ACC112 (cell line): Measurements from ENCODE around the gene POMGNT2.
"Not testable (repeated sequence)": the region's sequence is repeated elsewhere in the genome, so short reads cannot be mapped to it uniquely, and the experiment has no call there.

Source experiments
- H2AFZ ChIP-seq: fragments of 200-600 bp; sonication (generic); one replicate; pipeline ENCODE4 v1.6.0; 2017; ENCODE audit warnings: antibody characterized with exemption, low read length; ENCODE audit not compliant: unreplicated experiment
- H3K27ac ChIP-seq: fragments of 200-600 bp; sonication (generic); 2 replicates; pipeline ENCODE4 v1.5.1; 2014; ENCODE audit warnings: low read depth, mild to moderate bottlenecking, antibody characterized with exemption, low read length, moderate library complexity
- H3K27me3 ChIP-seq: fragments of 200-600 bp; sonication (generic); 2 replicates; pipeline ENCODE4 v1.6.1; 2014; ENCODE audit warnings: mild to moderate bottlenecking, antibody characterized with exemption, low read length, moderate library complexity, mixed read lengths; ENCODE audit not compliant: insufficient read depth
- H3K36me3 ChIP-seq: fragments of 200-600 bp; sonication (generic); 2 replicates; pipeline ENCODE4 v1.6.1; 2016; ENCODE audit warnings: mild to moderate bottlenecking, antibody characterized with exemption, low read length, moderate library complexity, mixed read lengths; ENCODE audit not compliant: insufficient read depth
- H3K4me1 ChIP-seq: fragments of 200-600 bp; sonication (generic); one replicate; pipeline ENCODE4 v1.6.1; 2016; ENCODE audit warnings: low read length, mixed read lengths; ENCODE audit not compliant: insufficient read depth, unreplicated experiment, control insufficient read depth
- H3K4me3 ChIP-seq: fragments of 200-600 bp; sonication (generic); 2 replicates; pipeline ENCODE4 v1.5.1; 2014; ENCODE audit warnings: mild to moderate bottlenecking, low read depth, low read length
- H3K79me2 ChIP-seq: fragments of 200-600 bp; sonication (generic); one replicate; pipeline ENCODE4 v1.6.0; 2016; ENCODE audit warnings: low read length; ENCODE audit not compliant: control insufficient read depth, unreplicated experiment, insufficient read depth

Gene POMGNT2

GRCh38 chr3:43062040-43062563 is 43.8 kb downstream of the POMGNT2 start:
- H2AFZ ChIP-seq, result no peak overlapping the region

GRCh38 chr3:43061101-43061895 is 44.6 kb downstream of the POMGNT2 start:
- Histone ChIP-seq H2AFZ (no peak overlapping the region), H3K79me2 (no peaks in the 10 kb centered on the region), H3K36me3 (no peaks in the 10 kb centered on the region), H3K27ac (no peak overlapping the region), H3K4me1 (no peaks in the 10 kb centered on the region), H3K4me3 (no peak overlapping the region), H3K27me3 (peaks cover 13% of the 10 kb centered on the region)

More at GRCh38 chr3:43062040-43062563, 43.8 kb downstream of the POMGNT2 start:
- H3K27me3 ChIP-seq, result peaks cover 13% of the 10 kb centered on the region
- H3K4me1 ChIP-seq, result no peaks in the 10 kb centered on the region
- no peaks in the 10 kb centered on the region for H3K36me3 ChIP-seq
- no peaks in the 10 kb centered on the region for H3K79me2 ChIP-seq
- H3K4me3 ChIP-seq, result no peak overlapping the region
- H3K27ac ChIP-seq, result no peak overlapping the region

- Histone ChIP-seq H2AFZ (no peak overlapping the region), H3K27me3 (peaks cover 28% of the 10 kb centered on the region), H3K36me3 (no peaks in the 10 kb centered on the region), H3K4me1 (no peaks in the 10 kb centered on the region), H3K27ac (no peak overlapping the region), H3K79me2 (no peaks in the 10 kb centered on the region), H3K4me3 (no peak overlapping the region)
Measured at GRCh38 chr3:43059456-43059855, 46.4 kb downstream of the POMGNT2 start.

GRCh38 chr3:43055806-43056770 is 49.8 kb downstream of the POMGNT2 start:
- no peaks in the 10 kb centered on the region for H3K4me1 ChIP-seq
- H3K36me3 ChIP-seq, result no peaks in the 10 kb centered on the region
- H3K4me3 ChIP-seq, result no peak overlapping the region
- no peaks in the 10 kb centered on the region for H3K79me2 ChIP-seq
- no peak overlapping the region for H2AFZ ChIP-seq
- peaks cover 44% of the 10 kb centered on the region for H3K27me3 ChIP-seq
- no peak overlapping the region for H3K27ac ChIP-seq

- Histone ChIP-seq H3K4me3 (no peak overlapping the region), H3K79me2 (no peaks in the 10 kb centered on the region), H3K27me3 (peaks cover 47% of the 10 kb centered on the region), H3K36me3 (no peaks in the 10 kb centered on the region), H3K4me1 (no peaks in the 10 kb centered on the region), H3K27ac (no peak overlapping the region), H2AFZ (no peak overlapping the region)
Measured at GRCh38 chr3:43055393-43055792, 50.5 kb downstream of the POMGNT2 start.

- Histone ChIP-seq H3K4me3 (no peak overlapping the region), H3K79me2 (no peaks in the 10 kb centered on the region), H3K27me3 (peaks cover 51% of the 10 kb centered on the region), H2AFZ (no peak overlapping the region), H3K27ac (no peak overlapping the region), H3K4me1 (no peaks in the 10 kb centered on the region), H3K36me3 (no peaks in the 10 kb centered on the region)
Measured at GRCh38 chr3:43054754-43055153, 51.1 kb downstream of the POMGNT2 start.

GRCh38 chr3:43053291-43053690 is 52.6 kb downstream of the POMGNT2 start:
- H3K36me3 ChIP-seq, result no peaks in the 10 kb centered on the region
- H3K79me2 ChIP-seq, result no peaks in the 10 kb centered on the region
- no peak overlapping the region for H3K27ac ChIP-seq
- peaks cover 51% of the 10 kb centered on the region for H3K27me3 ChIP-seq
- no peak overlapping the region for H3K4me3 ChIP-seq
- H3K4me1 ChIP-seq, result no peaks in the 10 kb centered on the region
- no peak overlapping the region for H2AFZ ChIP-seq

- Histone ChIP-seq H2AFZ (no peak overlapping the region), H3K27ac (no peak overlapping the region), H3K4me1 (no peaks in the 10 kb centered on the region), H3K27me3 (peaks cover 22% of the 10 kb centered on the region), H3K36me3 (no peaks in the 10 kb centered on the region), H3K79me2 (no peaks in the 10 kb centered on the region), H3K4me3 (no peak overlapping the region)
Measured at GRCh38 chr3:43048470-43048869, 57.4 kb downstream of the POMGNT2 start.

GRCh38 chr3:43046583-43046982 is 59.3 kb downstream of the POMGNT2 start:
- Histone ChIP-seq H3K36me3 (no peaks in the 10 kb centered on the region), H2AFZ (no peak overlapping the region), H3K79me2 (no peaks in the 10 kb centered on the region), H3K27me3 (peaks cover 7% of the 10 kb centered on the region; the same call in 1 of the 2 replicates), H3K27ac (no peak overlapping the region), H3K4me1 (no peaks in the 10 kb centered on the region), H3K4me3 (no peak overlapping the region)

GRCh38 chr3:43045079-43045478 is 60.8 kb downstream of the POMGNT2 start:
- H3K79me2 ChIP-seq, H3K36me3 ChIP-seq, H3K27me3 ChIP-seq, H3K4me3 ChIP-seq, H2AFZ ChIP-seq, H3K4me1 ChIP-seq, H3K27ac ChIP-seq: not testable (repeated sequence)
